Activated CD8-positive, alpha-beta memory T cell treated with anti-CD3 and anti-CD28 coated beads for 48 hours (primary cell): ENCODE data around the gene ANO10.

Experiments
- DNase-seq, 3 experiments: peaks; one replicate each; pipeline ENCODE4 v3.0.0-alpha.2; 2020; ENCODE audit warnings: low read depth in 2 of 3, low spot score in 2 of 3

ANO10 gene

DNA sequence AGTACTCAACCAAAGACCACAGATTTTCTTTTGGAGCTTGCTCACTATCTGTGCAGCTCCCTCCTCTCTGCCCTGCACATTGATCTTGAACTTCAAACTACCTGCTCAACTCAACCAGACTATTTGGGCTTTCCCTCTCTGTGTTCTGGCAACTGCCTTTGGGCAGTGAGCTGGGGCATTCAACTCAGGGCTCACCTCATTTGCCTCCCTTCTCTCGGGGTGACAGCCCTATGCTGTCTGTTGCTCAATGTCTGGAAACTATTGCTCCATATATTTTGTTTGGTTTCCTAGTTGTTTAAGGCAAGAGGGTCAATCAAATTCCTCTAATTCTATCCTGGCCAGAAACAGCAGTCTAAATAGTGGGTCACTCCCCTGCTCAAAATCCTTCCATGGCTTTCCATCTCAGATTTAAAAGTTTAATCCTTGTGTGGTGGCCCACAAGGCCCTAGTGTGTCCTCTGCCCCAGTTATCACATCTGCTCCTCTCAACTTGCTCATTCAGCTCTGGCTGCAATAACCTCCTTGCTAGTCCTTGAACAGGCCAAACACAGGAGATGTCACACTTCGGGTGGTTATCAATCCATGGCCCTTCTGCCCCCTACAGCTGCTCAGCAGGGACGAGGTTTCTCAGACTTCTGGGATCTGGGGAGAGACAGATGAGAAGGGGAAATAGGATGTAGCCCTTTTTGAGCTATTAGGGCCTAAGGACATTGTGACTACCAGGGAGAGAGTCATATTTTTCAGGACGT lies 267.7 kb downstream of the ANO10 start:
- DNase-seq: no peak

DNA sequence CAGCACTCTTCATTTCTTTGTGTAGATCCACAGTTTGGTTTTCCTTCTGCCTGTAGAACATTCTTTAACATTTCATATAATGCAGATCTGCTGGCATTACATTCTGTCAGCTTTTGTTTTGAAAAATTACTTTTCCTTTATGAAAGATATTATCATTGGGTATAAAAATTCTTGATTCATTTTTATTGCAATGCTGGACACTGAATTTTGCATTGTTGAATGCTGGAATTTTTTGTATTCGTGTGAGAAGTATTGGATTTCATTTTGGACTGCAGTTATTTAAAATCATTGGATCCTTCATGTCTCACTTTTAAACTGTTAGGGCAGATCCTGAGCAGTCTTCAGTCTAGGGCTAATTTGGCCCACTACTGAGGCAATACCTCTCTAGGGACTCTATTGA lies 268.4 kb downstream of the ANO10 start:
- DNase-seq: no peak

DNA sequence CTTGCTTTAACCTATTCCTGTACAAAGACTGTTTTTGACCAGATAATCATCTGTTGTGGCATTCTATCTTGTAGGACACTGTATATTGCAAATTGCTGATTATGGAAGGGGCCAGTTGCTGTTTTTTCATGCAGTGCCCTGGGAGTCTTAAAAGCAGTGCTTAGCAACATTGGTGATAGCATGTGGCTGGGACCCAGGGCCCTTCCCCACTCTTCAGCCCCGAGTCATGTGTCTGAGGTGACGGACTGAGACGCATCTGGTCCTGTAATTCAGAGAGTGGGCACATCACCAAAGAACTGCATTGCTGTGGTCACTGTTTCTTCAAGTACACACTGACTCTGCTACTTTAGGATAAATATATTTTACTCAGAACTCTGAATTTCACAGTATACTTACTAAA lies 272.1 kb downstream of the ANO10 start:
- DNase-seq: no peak

DNA sequence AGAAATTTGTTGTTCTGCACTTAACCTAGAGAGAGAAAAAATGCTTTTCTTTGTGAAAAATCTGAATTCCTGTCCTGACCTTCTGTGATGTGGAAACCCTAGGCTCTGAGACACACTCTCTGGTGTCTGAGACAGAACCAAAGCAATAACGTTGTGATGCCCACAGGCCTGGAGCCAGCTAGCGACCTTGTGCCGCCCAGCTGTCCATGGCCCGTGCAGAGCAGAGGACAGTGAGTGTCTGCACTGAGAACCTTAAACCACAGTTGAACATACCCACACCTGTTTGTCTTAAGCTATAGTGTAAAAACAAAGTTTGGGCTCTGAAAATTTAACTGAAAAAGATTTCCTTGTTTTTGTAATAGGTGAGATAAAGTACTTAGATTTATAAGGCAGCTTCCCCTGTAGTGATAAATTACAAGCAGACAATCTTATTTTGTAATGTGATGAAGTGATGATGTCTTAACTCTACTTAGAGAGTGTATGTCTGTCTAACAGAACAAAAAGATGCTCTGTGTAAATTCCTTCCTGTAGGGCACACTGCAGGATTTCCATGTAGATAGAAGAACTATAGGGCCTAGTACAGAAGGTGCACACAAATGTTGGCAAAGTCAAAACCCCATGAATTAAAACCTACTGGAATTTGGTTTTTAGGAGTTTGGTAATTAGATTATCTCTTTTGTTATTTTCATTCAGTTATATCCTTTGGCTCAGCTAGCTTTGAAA lies 272.8 kb downstream of the ANO10 start:
- DNase-seq: no peak

DNA sequence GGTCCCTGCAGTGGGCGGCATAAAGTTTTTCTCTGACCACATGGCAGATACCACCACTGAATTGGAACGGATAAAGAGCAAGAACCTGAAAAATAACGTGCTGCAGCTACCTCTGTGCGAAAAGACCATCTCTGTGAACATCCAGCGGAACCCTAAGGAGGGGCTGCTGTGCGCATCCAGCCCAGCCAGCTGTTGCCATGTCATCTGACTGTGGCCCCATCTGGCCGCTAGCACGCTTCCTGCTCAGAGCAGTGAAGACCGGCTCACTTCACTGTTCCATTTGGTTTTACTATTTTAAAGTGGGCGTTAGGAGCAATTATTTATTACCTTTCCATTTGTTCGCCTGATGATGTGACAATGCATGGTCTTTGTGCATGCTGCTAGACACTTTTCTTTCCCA lies 273.5 kb downstream of the ANO10 start:
- no peak for DNase-seq

DNA sequence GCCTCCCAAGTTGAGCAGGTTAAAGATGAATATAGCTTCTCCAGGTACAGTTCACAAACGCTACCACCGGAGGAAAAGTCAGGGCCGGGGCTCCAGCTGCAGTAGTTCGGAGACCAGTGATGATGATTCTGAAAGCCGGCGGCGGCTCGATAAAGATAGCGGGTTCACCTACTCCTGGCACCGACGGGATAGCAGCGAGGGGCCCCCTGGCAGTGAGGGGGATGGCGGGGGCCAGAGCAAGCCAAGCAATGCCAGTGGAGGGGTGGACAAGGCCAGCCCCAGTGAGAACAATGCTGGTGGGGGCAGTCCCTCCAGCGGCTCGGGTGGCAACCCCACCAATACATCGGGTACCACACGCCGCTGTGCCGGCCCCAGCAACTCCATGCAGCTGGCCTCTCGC lies 274.0 kb downstream of the ANO10 start:
- DNase-seq: no peak

DNA sequence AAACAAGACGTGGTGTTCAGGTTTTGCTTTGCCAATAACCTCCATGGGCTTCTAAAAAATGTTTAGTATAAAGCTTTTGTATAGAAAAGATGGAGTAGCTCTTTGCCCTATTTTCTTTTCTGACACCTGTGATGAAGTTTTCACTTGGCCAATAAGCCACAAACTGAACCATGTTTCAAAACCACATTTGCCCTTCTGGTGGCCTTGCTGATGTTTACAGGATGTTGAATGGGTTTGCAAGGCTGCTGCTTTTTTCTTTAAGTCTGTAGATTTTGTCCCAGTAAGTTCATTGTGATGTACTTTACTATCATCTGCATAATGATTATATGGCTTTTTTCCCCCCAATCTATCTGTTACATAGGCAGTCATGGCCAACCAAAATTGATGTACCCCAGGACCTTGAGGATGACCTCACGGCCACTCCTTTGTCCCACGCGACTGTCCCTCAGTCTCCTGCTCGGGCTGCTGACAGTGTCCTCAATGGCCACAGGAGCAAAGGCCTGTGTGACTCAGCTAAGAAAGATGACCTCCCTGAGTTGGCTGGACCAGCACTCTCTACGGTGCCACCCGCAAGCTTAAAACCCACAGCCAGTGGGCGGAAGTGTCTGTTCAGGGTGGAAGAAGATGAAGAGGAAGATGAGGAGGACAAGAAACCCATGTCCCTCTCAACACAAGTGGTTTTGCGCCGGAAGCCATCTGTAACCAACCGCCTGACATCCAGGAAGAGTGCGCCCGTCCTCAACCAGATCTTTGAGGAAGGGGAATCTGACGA lies 274.6 kb downstream of the ANO10 start:
- no peak for DNase-seq

DNA sequence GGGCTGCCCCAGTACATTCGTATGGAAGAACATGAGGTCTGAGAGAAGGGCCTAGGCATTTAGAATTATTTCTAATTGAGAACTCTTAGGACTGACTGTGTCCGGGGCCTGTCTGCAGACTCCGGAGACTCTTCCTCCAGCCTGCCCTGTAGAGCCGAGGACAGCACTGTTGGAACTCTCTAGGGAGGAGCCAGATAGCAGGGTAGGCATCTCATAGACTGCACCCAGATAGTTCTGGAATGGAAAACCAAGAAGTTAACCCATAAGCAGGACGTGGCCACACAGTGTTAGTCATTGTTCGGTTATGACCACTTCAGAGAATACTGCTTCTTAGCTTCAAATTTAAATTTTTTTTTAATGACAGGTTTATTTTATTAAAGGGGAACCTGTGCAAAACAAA lies 275.9 kb downstream of the ANO10 start:
- no peak for DNase-seq

DNA sequence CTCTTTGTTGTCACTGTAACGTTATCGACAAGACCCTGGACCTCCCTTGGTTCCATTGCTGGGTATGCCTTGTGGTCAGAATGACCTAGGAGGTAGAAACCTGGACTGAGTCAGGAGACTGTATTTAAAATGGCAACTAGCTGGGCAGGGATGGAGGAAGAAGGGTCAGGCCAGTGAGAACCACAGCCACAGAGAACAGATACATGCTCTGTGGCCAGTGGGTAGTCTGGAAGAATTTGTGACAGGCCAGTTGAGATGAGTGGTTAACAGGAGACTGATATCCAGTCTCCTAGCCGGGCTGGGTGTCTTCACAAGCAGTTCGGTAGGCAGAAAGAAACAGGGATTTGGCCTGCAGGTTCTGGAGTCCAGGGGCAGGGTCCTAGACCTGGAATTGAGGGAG lies 276.6 kb downstream of the ANO10 start:
- DNase-seq: no peak

DNA sequence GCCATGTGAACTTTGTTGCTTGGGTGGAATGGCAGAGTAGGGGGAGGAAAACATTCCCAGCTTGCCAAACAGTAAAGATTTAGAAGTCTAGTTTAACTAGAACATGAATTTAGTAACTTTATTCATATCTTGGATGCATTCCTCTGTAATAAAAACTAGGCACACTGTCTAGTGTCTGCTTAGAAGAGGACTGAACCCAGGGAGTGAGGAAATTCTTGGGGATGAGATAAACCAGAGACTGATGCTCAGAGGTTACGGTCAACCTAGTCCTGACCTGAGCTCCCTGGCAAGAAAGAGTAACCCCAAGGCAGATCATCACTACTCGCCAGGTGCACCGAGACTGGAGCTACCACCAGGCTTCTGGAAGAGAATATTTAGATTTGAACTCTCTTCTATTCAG lies 277.3 kb downstream of the ANO10 start:
- DNase-seq: no peak

DNA sequence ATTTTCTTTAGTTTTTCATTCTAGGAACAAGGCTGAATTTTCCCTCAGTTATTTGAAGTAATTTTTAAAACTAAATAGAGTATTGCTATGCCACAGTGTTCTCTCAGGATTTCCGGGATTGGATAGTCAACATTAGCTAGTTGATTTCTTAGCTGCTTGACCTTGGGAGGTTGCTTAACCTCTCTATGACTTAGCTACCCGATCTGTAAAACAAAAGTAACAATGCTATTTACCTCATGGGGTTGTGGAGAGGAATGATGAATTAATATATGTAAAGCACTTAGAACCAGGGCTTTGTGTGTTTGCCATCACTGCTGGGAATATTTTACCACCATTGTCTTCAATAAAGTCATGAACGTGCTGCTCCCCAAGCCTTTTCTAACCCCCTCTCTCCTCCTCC lies 278.0 kb downstream of the ANO10 start:
- no peak for DNase-seq

DNA sequence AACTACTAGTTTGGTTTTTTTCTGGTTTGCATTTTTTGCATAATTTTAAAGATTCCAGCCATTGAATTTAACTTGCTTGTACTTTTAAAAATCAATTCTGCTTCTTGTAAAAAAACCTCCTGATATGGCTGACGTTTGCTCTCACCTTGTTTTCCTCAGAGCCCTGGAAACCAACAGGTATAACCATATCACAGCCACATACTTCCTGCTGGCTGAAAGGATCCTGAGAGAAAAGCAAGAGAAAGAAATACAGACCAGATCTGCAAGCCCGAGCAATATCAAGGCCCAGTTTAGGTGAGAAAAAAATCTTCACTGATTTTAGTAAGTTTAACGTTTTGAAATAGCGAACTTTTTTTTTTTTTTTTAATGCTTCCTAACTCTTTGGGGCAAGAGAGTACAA lies 278.6 kb downstream of the ANO10 start:
- no peak for DNase-seq

DNA sequence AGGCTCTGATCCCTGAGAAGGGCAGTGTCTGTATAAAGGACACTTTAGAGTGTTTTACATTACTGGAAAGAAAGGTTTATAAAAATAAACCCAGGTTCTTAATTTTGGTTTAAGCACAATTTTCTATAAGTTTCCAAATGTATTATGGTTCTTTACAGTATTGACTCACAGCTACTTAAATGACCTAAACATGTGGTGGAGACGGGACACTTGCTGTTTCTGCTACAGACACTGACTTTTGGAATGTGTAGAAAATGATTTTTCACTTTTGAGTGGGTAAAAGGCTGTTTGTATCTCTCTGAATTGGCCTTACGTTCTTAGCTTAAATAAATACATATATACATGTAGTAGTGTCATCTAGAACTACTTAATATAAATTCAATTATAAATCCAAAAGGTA lies 280.0 kb downstream of the ANO10 start:
- DNase-seq: no peak

DNA sequence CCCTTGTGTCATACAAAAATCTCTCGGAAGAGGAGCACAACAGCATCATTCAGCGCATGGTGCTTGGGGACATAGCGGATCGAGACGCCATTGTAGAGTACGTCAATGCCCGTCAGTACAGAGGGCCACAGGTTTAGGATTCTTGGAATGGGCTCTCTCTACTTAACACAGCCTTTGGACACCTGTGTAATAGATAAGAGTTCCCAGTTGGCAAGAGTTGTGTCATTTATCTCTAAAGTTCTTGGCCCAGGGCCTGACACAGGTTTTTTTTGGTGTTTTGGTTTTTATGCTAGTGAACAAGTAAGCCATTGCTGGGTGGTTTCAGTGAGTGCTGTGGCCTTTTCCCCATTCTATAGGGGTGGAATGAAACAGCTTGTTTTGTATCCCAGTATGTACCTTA lies 281.4 kb downstream of the ANO10 start:
- no peak for DNase-seq

DNA sequence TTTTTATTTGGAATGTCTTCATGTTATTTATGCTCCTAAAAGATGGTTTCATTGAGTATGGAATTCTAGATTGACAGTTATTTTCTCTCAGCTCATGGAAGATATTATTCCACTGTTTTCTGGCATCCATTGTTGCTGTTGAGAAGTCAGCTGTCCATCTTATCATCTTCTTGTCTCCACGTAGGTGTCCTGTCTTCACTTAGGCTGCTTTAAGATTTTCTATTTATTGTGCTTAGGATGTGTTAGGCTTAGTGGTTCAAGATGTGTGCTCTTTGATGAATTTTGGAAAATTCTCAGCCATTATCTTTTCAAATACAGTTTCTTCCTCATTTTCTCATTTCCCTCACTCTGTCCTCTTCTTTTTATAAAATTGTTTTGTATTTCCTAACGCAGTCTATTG lies 283.5 kb downstream of the ANO10 start:
- DNase-seq: no peak

DNA sequence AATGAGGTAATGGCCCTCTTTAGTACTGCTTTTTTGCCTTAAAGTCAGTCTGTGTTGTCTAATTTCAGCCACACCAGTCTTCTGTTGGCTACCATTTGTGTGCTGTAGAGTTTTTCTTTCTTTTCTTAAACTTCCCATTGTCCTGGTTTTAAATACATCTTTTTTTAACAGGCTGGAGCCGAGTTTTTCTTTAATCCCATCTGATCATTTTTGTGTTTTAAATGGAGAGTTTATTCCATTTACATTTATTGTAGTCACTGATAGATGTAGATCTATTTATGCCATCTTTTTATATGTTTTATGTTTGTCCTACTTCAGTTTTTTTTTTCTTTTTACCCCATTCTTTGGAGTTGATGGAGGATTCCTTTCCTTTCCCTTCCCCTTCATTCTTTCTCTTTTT lies 286.0 kb downstream of the ANO10 start:
- DNase-seq: no peak

DNA sequence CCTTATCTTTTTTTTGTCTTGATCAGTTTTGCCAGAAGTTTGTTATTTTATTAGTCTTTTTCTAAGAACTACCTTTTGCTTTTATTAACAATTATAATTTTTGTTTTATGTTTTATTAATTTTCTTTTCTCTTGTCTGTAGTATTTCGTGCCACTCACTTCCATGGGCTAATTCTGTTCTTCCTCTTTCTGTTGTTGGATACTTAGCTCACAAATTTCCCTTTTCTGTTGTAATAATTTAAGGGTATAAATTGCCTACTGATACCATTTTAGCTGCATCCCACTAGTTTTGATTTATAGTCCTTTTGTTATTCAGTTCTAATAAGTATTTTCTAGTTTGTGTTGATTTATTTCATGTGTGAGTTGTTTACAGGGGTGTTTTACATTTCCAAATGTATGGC lies 286.8 kb downstream of the ANO10 start:
- no peak for DNase-seq

DNA sequence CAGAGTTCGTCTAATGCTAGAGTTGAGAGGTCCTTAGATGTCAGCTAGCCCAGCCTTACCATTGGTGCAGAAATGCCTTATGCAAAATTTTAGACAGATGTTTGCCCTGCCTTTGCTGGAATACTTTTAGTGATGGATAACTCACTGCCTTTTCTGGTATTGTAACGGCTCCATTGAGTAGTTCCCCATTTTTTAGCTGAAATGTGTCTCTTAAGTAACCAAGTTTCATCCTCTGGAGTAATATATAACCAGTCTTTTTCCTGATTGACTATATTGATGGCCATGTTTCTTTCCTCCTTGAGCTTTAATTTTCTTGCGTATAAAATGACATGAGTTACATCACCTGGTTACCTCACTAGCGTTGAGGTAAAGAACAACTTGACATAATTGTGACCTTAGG lies 290.4 kb downstream of the ANO10 start:
- DNase-seq: no peak

DNA sequence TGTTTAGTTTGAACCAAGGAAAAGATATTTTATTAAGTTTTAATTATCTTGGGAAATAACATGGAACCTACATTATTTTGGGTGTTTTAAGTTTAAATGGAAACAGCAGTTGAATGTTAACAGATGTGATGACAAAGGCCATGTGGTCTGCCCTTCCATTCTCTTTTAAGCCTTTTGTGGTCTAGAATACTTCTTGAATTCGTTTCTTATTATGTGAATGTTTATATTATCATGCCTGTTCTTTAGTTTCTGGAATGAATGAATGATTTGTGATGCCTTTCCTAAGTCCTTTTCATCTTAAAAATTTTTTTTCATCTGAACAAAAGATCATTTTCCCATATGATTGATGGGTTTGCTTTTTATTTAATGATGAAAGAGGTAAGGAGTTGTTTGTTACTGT lies 290.8 kb downstream of the ANO10 start:
- DNase-seq: no peak

DNA sequence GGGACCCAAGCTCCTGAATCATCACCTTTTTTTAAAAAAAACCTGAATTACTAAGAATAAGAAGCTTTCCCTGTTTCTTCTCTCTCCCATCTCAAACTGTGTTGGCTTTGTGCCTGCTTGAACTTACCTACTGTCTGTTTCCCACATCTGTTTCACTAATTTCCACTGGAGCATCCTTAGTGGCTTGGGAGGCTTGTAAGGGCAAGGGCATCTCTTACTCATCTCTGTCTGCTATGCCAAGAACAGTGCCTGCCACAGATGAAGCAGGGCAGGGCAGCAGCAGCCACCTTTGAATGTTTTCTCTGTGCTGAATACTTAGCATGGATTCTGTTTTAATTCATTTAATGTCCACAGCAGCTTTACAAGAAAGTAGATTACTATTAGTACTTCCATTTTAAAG lies 293.2 kb downstream of the ANO10 start:
- DNase-seq: no peak

DNA sequence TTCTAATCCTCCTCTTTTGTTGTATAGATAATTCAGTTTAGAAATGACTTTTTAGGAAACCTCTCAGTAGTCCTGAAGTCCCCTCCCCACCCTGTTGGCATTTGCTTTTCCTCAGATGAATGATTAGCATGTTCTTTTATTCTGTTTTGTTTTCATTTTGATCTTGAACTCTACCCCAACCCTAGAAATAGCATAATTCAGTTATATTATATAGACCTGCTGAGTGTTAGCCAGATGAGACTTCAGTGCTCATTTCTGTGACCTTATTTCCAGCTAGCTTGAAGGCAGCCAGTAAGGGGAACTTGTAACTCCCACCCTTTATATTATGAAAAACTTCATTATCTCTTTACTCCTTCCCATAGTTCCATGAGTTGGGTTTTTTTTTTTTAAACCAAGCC lies 294.2 kb downstream of the ANO10 start:
- DNase-seq: no peak

DNA sequence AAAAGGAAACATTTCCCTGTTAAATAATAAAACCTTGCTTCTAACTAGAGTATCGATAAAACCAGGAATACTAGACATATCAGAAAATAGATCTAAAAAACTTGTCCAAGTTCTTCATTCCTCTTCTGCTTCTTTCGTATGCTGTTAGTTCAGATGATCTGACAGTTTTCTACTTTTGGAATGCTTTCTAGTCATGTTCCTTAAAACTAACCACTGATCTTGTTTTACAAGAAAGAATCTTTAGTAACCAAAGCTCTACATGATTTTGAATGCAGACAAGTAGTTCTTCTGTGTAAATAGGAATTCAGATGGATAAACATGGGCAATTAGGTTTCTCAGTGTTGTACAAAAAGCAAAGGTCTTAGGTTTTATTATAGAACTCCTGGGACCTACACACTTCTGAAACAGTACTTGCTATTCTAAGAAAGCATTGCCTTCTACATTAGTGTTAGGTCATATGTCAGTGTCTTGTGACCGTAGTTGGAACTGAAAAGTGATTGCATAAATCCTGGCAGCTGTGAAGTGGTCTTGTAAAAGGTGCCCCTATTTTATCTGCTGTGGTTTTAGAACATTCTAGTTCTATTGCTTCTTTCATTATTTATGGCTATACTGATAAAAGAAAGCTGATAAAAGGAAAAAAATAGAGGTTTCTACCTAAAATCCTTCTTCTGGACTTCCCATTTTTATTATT lies 294.8 kb downstream of the ANO10 start:
- DNase-seq: no peak
